ENCODE data around the gene ETV6. TPM values are rescaled to one million over a fixed set of nuclear protein-coding genes. Genes with fewer than 3 reads are reported as not detected.

The ETV6 gene
- total and polyA plus RNA-seq, 12 donors = 2.7 to 33.5 (median 15.2) TPM

- intact Hi-C loops (cut with DNase I) = loop anchor here in 7 of 10 donors (5.0 to 10.0 kb wide), 5 partner anchors 39 to 106 kb away; no protein-coding TSS in a partner anchor
- H3K9me3 ChIP-seq = no peaks in the 10 kb centered on the region
- peak in 7 of 8 donors; percentile 53 to 91 (median 79) for ATAC-seq
- TF ChIP-seq CTCF (IDR thresholded peaks at IDR 0.05) = no peak
- H3K27ac ChIP-seq = peak overlapping the region; percentile 1 to 92 (median 77)
- H3K4me1 ChIP-seq = peaks cover 13 to 86% (median 67%) of the 10 kb centered on the region in 9 donors
- peaks cover 0 to 49% (median 0%) of the 10 kb centered on the region in 9 donors for H3K36me3 ChIP-seq
- WGBS, 2 donors = 44 to 64% methylated on average over 2 of the region's 2 CpGs
- H3K4me3 ChIP-seq = no peak overlapping the region
- H3K27me3 ChIP-seq = no peaks in the 10 kb centered on the region
- peak; percentile 27 to 50 for DNase-seq
Measured at GRCh38 chr12:11756022-11756421, 106.5 kb downstream of the ETV6 start.

DNA sequence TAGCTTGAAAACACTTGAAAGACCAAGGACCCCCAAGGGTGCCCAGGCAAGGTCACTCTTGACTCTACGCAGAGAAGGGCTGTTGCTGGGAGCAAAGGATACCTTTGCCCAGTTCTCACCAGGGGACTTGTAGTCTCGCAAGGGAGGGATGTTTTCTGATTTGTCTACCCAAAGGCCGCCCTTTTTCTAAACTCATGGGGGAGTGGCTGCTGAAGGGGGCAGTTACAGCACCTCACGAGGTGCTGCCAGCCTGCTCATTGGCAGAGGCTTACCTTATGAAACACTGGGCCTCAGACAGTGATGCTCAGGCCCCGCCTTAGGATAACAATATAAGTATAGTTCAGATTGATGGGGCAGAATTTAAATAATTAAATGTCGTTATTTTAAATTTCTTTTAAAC is 107.0 kb downstream of the ETV6 start:
- DNase-seq (no peak), ATAC-seq (peak in 1 of 8 donors; percentile 13)
- peaks cover 0 to 49% (median 0%) of the 10 kb centered on the region in 9 donors for H3K36me3 ChIP-seq
- peaks cover 13 to 86% (median 72%) of the 10 kb centered on the region in 9 donors for H3K4me1 ChIP-seq
- peak overlapping the region; percentile 1 to 92 (median 77) for H3K27ac ChIP-seq
- H3K27me3 ChIP-seq = no peaks in the 10 kb centered on the region
- TF ChIP-seq CTCF (IDR thresholded peaks at IDR 0.05) = no peak
- no peak overlapping the region for H3K4me3 ChIP-seq
- no peaks in the 10 kb centered on the region for H3K9me3 ChIP-seq
- intact Hi-C loops (cut with DNase I) = loop anchor here in 7 of 10 donors (5.0 to 10.0 kb wide), 5 partner anchors 39 to 106 kb away; no protein-coding TSS in a partner anchor
- WGBS, 2 donors = 88 to 92% methylated on average over 6 of the region's 6 CpGs

GRCh38 chr12:11757095-11757494 is 107.6 kb downstream of the ETV6 start:
- no peak for ATAC-seq
- no peak for TF ChIP-seq CTCF (IDR thresholded peaks at IDR 0.05)
- WGBS, 2 donors = 83 to 86% methylated on average over 7 of the region's 7 CpGs
- H3K9me3 ChIP-seq = no peaks in the 10 kb centered on the region
- H3K27me3 ChIP-seq = no peaks in the 10 kb centered on the region
- H3K36me3 ChIP-seq = peaks cover 0 to 49% (median 0%) of the 10 kb centered on the region in 9 donors
- intact Hi-C loops (cut with DNase I) = loop anchor here in 7 of 10 donors (5.0 to 10.0 kb wide), 5 partner anchors 40 to 105 kb away; no protein-coding TSS in a partner anchor
- no peak overlapping the region for H3K4me3 ChIP-seq
- no peak for DNase-seq
- peak overlapping the region in 7 of 10 donors; percentile 84 to 92 (median 89) for H3K27ac ChIP-seq
- H3K4me1 ChIP-seq = peaks cover 13 to 89% (median 77%) of the 10 kb centered on the region in 9 donors

GRCh38 chr12:11757531-11757930 is 108.1 kb downstream of the ETV6 start:
- ATAC-seq = no peak
- Histone ChIP-seq H3K9me3 (no peaks in the 10 kb centered on the region), H3K4me1 (peaks cover 13 to 91% (median 81%) of the 10 kb centered on the region in 9 donors), H3K36me3 (peaks cover 0 to 49% (median 0%) of the 10 kb centered on the region in 9 donors), H3K27me3 (no peaks in the 10 kb centered on the region), H3K27ac (peak overlapping the region; percentile 72 to 92 (median 88)), H3K4me3 (no peak overlapping the region)
- 94 to 96% methylated on average over 6 of the region's 6 CpGs for WGBS, 2 donors
- no peak for DNase-seq
- no peak for TF ChIP-seq CTCF (IDR thresholded peaks at IDR 0.05)
- intact Hi-C loops (cut with DNase I) = loop anchor here in 7 of 10 donors (5.0 to 10.0 kb wide), 5 partner anchors 40 to 105 kb away; no protein-coding TSS in a partner anchor
